ENCODE results near the gene CCDC117.
"Not testable (repeated sequence)": the region's sequence is repeated elsewhere in the genome, so short reads cannot be mapped to it uniquely, and the experiment has no call there.

CCDC117 gene

GRCh38 chr22:28802595-28803123 lies 30.2 kb downstream of the CCDC117 start:
- no peak overlapping the region for H3K4me3 ChIP-seq (ENCODE audit: low read length)
- no peak overlapping the region for H3K27ac ChIP-seq (ENCODE audit: low read depth, low read length)
- peaks cover 15% of the 10 kb centered on the region for H3K36me3 ChIP-seq (ENCODE audit: insufficient read depth, low read length)
- H3K4me1 ChIP-seq (ENCODE audit: insufficient read depth, low read length): peaks cover 8% of the 10 kb centered on the region
- H3K9ac ChIP-seq (ENCODE audit: low read depth, low read length): no peak overlapping the region
- WGBS: 94% methylated on average over 7 of the region's 7 CpGs
- no peaks in the 10 kb centered on the region for H3K27me3 ChIP-seq (ENCODE audit: insufficient read depth, low read length)
- no peaks in the 10 kb centered on the region for H3K9me3 ChIP-seq (ENCODE audit: insufficient read depth, low read depth, low read length)

- H3K4me1 ChIP-seq (ENCODE audit: insufficient read depth, low read length): not testable (repeated sequence)
Observed at GRCh38 chr22:28805426-28805825, 32.9 kb downstream of the CCDC117 start.

GRCh38 chr22:28808716-28809355 lies 36.3 kb downstream of the CCDC117 start:
- Histone ChIP-seq H3K9me3 (ENCODE audit: insufficient read depth, low read depth, low read length) (no peaks in the 10 kb centered on the region), H3K4me1 (ENCODE audit: insufficient read depth, low read length) (no peaks in the 10 kb centered on the region), H3K9ac (ENCODE audit: low read depth, low read length) (no peak overlapping the region), H3K27me3 (ENCODE audit: insufficient read depth, low read length) (no peaks in the 10 kb centered on the region), H3K27ac (ENCODE audit: low read depth, low read length) (no peak overlapping the region), H3K36me3 (ENCODE audit: insufficient read depth, low read length) (0 out of 2 replicates have a peak, but pooled peaks cover 3% of the 10 kb centered on the region), H3K4me3 (ENCODE audit: low read length) (no peak overlapping the region)

More at GRCh38 chr22:28805426-28805825, 32.9 kb downstream of the CCDC117 start:
- not testable (repeated sequence) for H3K4me3 ChIP-seq (ENCODE audit: low read length); H3K36me3 ChIP-seq (ENCODE audit: insufficient read depth, low read length); H3K9me3 ChIP-seq (ENCODE audit: insufficient read depth, low read depth, low read length); H3K27ac ChIP-seq (ENCODE audit: low read depth, low read length); H3K9ac ChIP-seq (ENCODE audit: low read depth, low read length); H3K27me3 ChIP-seq (ENCODE audit: insufficient read depth, low read length)
- WGBS: 86% methylated on average over 5 of the region's 5 CpGs

GRCh38 chr22:28810821-28811491 lies 38.5 kb downstream of the CCDC117 start:
- Histone ChIP-seq H3K9ac (ENCODE audit: low read depth, low read length) (no peak overlapping the region), H3K27me3 (ENCODE audit: insufficient read depth, low read length) (no peaks in the 10 kb centered on the region), H3K27ac (ENCODE audit: low read depth, low read length) (no peak overlapping the region), H3K36me3 (ENCODE audit: insufficient read depth, low read length) (0 out of 2 replicates have a peak, but pooled peaks cover 3% of the 10 kb centered on the region), H3K4me1 (ENCODE audit: insufficient read depth, low read length) (no peaks in the 10 kb centered on the region), H3K9me3 (ENCODE audit: insufficient read depth, low read depth, low read length) (no peaks in the 10 kb centered on the region), H3K4me3 (ENCODE audit: low read length) (no peak overlapping the region)
- WGBS: 97% methylated on average over 13 of the region's 13 CpGs

DNA sequence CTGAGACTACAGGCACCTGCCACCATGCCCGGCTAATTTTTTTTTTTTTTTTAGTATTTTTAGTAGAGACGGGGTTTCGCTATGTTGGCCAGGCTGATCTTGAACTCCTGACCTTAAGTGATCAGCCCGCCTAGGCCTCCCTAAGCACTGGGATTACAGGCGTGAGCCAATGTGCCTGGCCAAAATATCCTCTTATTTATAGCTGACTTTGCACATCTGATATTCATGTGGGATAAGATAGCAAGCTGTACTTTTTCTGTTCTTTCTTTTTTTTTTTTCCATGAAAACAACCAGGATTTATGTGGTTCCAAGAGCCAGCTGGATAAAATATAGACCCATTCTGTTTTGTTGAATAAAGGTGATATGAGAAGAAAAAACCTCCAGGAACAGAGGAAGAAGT lies 40.0 kb downstream of the CCDC117 start:
- Histone ChIP-seq H3K9ac (ENCODE audit: low read depth, low read length) (no peak overlapping the region), H3K27ac (ENCODE audit: low read depth, low read length) (no peak overlapping the region), H3K4me1 (ENCODE audit: insufficient read depth, low read length) (no peaks in the 10 kb centered on the region), H3K9me3 (ENCODE audit: insufficient read depth, low read depth, low read length) (no peaks in the 10 kb centered on the region), H3K36me3 (ENCODE audit: insufficient read depth, low read length) (0 out of 2 replicates have a peak, but pooled peaks cover 3% of the 10 kb centered on the region), H3K27me3 (ENCODE audit: insufficient read depth, low read length) (no peaks in the 10 kb centered on the region), H3K4me3 (ENCODE audit: low read length) (no peak overlapping the region)
- 92% methylated on average over 5 of the region's 5 CpGs for WGBS

DNA sequence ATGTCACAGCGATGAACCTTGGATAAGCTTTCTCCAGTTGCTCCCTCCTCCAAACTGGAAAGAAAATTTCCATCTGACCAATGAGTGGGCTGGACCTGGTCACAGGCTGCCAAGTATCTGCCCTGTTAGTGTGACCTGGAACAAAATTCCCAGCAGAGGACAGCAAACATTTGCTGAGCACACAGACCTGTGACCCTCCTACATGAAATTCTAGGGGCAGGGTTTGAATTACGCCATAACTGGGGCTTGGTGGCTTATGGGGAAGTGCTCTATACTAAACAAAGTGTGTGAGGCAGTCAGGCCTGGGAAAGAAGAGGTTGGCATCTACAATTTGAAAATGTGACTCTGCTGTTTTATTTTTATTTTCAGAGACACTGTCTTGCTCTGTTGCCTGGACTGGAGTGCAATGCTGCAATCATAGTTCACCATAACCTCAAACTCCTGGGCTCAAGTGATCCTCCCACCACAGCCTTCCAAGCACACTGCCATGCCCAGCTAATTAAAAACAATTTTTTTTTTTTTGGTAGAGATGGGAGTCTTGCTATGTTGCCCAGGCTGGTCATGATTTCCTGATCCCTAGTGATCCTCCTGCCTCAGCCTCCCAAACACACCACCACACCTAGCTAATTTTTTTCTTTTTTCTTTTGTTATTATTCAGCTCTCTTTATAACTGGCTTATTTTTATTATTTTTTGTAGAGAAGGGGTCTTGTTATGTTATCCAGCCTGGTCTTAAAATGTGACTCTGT lies 41.5 kb downstream of the CCDC117 start:
- no peaks in the 10 kb centered on the region for H3K36me3 ChIP-seq (ENCODE audit: insufficient read depth, low read length)
- no peaks in the 10 kb centered on the region for H3K9me3 ChIP-seq (ENCODE audit: insufficient read depth, low read depth, low read length)
- H3K4me3 ChIP-seq (ENCODE audit: low read length): no peak overlapping the region
- H3K27me3 ChIP-seq (ENCODE audit: insufficient read depth, low read length): no peaks in the 10 kb centered on the region
- H3K9ac ChIP-seq (ENCODE audit: low read depth, low read length): no peak overlapping the region
- 0 out of 2 replicates have a peak, but pooled peaks cover 6% of the 10 kb centered on the region for H3K4me1 ChIP-seq (ENCODE audit: insufficient read depth, low read length)
- H3K27ac ChIP-seq (ENCODE audit: low read depth, low read length): no peak overlapping the region
- WGBS: 94% methylated on average over 2 of the region's 2 CpGs

DNA sequence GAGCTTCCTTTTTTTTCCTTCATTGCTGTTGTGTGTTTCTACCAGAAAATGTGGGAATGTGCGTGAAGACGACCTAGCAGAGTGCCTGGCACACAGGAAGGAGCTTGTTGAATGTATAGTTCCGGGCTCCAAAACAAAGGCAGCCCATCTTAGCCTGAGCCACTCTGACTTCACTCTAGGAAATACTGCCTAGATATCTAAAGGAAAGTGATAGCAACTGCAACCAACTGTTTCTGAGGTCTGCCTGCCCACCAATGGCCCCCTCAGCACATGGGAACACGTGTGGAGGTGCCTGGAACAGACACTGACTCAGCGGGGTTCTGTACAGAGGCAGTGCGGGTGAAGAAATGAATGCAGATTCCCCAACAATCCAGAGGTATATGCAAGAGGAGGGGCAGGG lies 42.6 kb downstream of the CCDC117 start:
- no peaks in the 10 kb centered on the region for H3K9me3 ChIP-seq (ENCODE audit: insufficient read depth, low read depth, low read length)
- no peak overlapping the region for H3K9ac ChIP-seq (ENCODE audit: low read depth, low read length)
- 0 out of 2 replicates have a peak, but pooled peaks cover 6% of the 10 kb centered on the region for H3K4me1 ChIP-seq (ENCODE audit: insufficient read depth, low read length)
- WGBS: 79% methylated on average over 6 of the region's 6 CpGs
- H3K36me3 ChIP-seq (ENCODE audit: insufficient read depth, low read length): no peaks in the 10 kb centered on the region
- H3K4me3 ChIP-seq (ENCODE audit: low read length): no peak overlapping the region
- no peak overlapping the region for H3K27ac ChIP-seq (ENCODE audit: low read depth, low read length)
- H3K27me3 ChIP-seq (ENCODE audit: insufficient read depth, low read length): no peaks in the 10 kb centered on the region

GRCh38 chr22:28815729-28816128 lies 43.2 kb downstream of the CCDC117 start:
- 0 out of 2 replicates have a peak, but pooled peaks cover 6% of the 10 kb centered on the region for H3K4me1 ChIP-seq (ENCODE audit: insufficient read depth, low read length)
- 93% methylated on average over 6 of the region's 6 CpGs for WGBS

DNA sequence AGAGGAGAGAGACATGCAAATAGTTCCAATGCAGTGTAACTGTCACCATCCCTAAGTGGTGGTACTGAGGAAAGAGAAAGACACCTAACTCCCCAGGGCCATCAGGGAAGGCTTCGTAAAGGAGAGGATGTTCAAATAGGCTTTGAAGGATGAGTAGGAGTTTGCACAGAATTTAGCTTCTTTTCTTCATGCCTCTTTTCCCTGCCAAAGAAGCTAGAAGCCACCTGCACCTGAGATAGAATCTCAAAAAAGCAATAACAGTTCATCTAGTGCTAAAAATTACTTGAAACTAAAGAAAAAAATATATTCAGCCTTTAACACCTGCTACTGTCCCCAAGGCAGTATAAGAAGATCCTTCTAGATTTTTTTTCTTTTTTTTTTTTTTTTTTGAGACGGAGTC lies 44.6 kb downstream of the CCDC117 start:
- Histone ChIP-seq H3K27ac (ENCODE audit: low read depth, low read length) (no peak overlapping the region), H3K27me3 (ENCODE audit: insufficient read depth, low read length) (no peaks in the 10 kb centered on the region), H3K4me3 (ENCODE audit: low read length) (no peak overlapping the region), H3K36me3 (ENCODE audit: insufficient read depth, low read length) (no peaks in the 10 kb centered on the region), H3K4me1 (ENCODE audit: insufficient read depth, low read length) (0 out of 2 replicates have a peak, but pooled peaks cover 6% of the 10 kb centered on the region), H3K9ac (ENCODE audit: low read depth, low read length) (no peak overlapping the region), H3K9me3 (ENCODE audit: insufficient read depth, low read depth, low read length) (no peaks in the 10 kb centered on the region)
- WGBS: 100% methylated on average over 2 of the region's 2 CpGs

More at GRCh38 chr22:28815729-28816128, 43.2 kb downstream of the CCDC117 start:
- no peaks in the 10 kb centered on the region for H3K36me3 ChIP-seq (ENCODE audit: insufficient read depth, low read length)
- H3K4me3 ChIP-seq (ENCODE audit: low read length): no peak overlapping the region
- H3K27me3 ChIP-seq (ENCODE audit: insufficient read depth, low read length): no peaks in the 10 kb centered on the region
- no peaks in the 10 kb centered on the region for H3K9me3 ChIP-seq (ENCODE audit: insufficient read depth, low read depth, low read length)
- H3K27ac ChIP-seq (ENCODE audit: low read depth, low read length): no peak overlapping the region
- no peak overlapping the region for H3K9ac ChIP-seq (ENCODE audit: low read depth, low read length)

DNA sequence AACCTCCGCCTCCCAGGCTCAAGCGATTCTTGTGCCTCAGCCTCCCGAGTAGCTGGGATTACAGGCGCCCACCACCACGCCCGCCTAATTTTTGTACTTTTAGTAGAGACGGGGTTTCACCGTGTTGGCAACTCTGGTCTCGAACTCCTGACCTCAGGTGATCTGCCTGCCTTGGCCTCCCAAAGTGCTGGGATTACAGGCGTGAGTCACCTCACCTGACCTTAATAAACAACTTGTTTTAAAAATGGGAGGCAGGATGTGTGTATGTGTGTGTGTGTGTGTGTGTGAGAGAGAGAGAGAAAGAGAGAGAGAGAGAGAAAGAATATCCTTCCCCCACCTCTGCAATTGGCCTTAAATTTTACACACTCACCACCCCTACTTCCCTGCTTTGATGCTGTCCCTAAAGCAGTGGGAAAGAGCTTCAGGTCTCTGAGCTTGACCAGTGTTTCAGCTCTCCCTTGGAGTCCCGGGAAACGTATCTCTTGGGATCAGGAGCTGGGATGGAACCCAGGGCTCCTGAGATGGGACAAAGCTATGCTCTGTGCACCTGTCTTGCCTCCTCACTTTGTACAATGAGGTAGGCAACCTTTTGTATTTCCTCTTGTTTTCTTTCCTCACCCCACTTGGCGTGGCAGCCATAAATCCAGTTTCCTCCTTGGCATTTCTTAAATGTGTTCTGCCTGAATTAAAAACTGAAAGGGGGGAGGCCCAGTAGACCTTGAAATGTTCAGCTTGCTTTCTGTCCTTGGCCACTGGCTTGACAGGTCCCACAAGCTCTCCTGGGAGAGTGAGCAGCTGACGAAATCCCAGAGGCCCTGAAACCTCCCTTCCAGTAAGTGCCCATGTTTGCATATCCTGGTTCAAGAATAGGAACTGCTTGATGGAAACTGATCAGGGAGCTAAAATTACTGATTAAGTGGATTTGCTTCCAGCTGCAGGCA lies 45.7 kb downstream of the CCDC117 start:
- Histone ChIP-seq H3K27ac (ENCODE audit: low read depth, low read length) (no peak overlapping the region), H3K9ac (ENCODE audit: low read depth, low read length) (no peak overlapping the region)

More for the DNA sequence above, 45.7 kb downstream of the CCDC117 start:
- H3K36me3 ChIP-seq (ENCODE audit: insufficient read depth, low read length): no peaks in the 10 kb centered on the region
- H3K4me3 ChIP-seq (ENCODE audit: low read length): no peak overlapping the region
- 0 out of 2 replicates have a peak, but pooled peaks cover 6% of the 10 kb centered on the region for H3K4me1 ChIP-seq (ENCODE audit: insufficient read depth, low read length)
- 95% methylated on average over 14 of the region's 14 CpGs for WGBS
- H3K9me3 ChIP-seq (ENCODE audit: insufficient read depth, low read depth, low read length): no peaks in the 10 kb centered on the region
- no peaks in the 10 kb centered on the region for H3K27me3 ChIP-seq (ENCODE audit: insufficient read depth, low read length)
